ENCODE results near the gene DUOX2.

Gene DUOX2

DNA sequence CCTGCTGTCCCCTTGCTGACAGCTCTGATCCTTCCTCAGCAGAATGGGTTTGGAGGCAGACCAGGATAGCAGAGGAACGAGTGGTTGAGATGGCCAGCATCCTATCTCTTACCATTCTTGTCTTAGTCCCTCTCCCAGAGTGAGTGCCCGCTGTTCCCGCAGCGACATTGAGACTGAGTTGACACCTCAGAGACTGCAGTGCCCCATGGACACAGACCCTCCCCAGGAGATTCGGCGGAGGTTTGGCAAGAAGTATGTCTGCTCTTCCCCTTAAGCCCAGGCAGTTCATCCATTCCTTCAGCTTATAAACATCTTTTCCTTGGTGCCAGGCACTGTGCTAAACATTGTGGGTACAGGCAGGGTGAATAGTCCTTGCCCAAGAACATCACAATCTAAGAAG, 37.0 kb upstream of the DUOX2 start:
- H3K4me3 ChIP-seq (ENCODE audit: low read depth, low read length): no peak overlapping the region
- ChIA-PET POLR2A (no interaction called here), CTCF (interaction anchor here (0.6 to 1.1 kb wide), 2 partner anchors 10 to 404 kb away, joined by 3 to 4 read pairs; no protein-coding TSS in a partner anchor)
- H3K9me3 ChIP-seq (ENCODE audit: control insufficient read depth, insufficient read depth, low read depth, low read length): no peaks in the 10 kb centered on the region
- H3K4me1 ChIP-seq (ENCODE audit: control insufficient read depth, insufficient read depth, low read length): no peaks in the 10 kb centered on the region
- H3K27ac ChIP-seq (ENCODE audit: extremely low read depth, low read depth, low read length): no peak overlapping the region
- no peak for TF ChIP-seq ZSCAN23 (tag by site-specific recombination; IDR thresholded peaks at IDR 0.05)
- no peak for TF ChIP-seq ZNF426 (tag by site-specific recombination; IDR thresholded peaks at IDR 0.05)
- no peak for TF ChIP-seq ZNF449 (tag by site-specific recombination; IDR thresholded peaks at IDR 0.05)
- TF ChIP-seq ZNF24 (tag by site-specific recombination; IDR thresholded peaks at IDR 0.05): no peak
- no peak for TF ChIP-seq GFI1B (tag by site-specific recombination; IDR thresholded peaks at IDR 0.05)
- no peak for TF ChIP-seq BCL11B (tag by site-specific recombination; IDR thresholded peaks at IDR 0.05; ENCODE audit: low read depth)
- no peak for TF ChIP-seq ZBTB7A (tag by site-specific recombination; IDR thresholded peaks at IDR 0.05; ENCODE audit: low read depth)
- TF ChIP-seq ZNF214 (tag by site-specific recombination; IDR thresholded peaks at IDR 0.05; ENCODE audit: borderline replicate concordance): no peak
- TF ChIP-seq GLI4 (tag by site-specific recombination; IDR thresholded peaks at IDR 0.05): no peak
- no peak for TF ChIP-seq ZNF239 (tag by site-specific recombination; IDR thresholded peaks at IDR 0.05)
- no peak for TF ChIP-seq ZNF221 (tag by site-specific recombination; IDR thresholded peaks at IDR 0.05; ENCODE audit: borderline replicate concordance)
- no peak for TF ChIP-seq ZNF292 (tag by site-specific recombination; IDR thresholded peaks at IDR 0.05; ENCODE audit: borderline replicate concordance, low read depth)
- TF ChIP-seq ZFHX2 (tag by site-specific recombination; conservative IDR thresholded peaks at IDR 0.05): no peak
- no peak for TF ChIP-seq ZNF521 (tag by site-specific recombination; IDR thresholded peaks at IDR 0.05)
- no peak for TF ChIP-seq KLF10 (tag by site-specific recombination; IDR thresholded peaks at IDR 0.05)
- no peaks in the 10 kb centered on the region for H3K36me3 ChIP-seq (ENCODE audit: control insufficient read depth in 2 of 2, insufficient read depth in 1 of 2, low read length in 2 of 2)

DNA sequence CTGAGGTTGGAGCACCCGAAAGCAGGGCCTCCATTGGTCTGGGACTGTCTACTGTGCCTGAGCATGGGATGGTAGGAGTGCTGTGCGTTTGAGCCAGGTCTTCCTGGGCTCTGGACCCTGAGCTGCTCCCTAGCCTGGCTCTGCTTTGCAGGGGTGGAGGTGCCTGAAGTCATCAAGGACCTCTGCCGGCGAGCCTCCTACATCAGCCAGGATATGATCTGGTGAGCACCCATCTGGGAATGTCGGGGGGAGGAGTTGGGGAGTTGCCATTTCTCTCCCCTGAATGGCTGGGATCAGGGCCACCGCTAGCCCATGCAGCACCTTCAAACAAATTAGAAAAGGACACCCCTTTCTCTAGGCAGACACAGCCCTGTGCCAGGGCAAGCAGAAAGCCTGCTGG, 36.5 kb upstream of the DUOX2 start:
- Histone ChIP-seq H3K36me3 (ENCODE audit: control insufficient read depth in 2 of 2, insufficient read depth in 1 of 2, low read length in 2 of 2) (no peaks in the 10 kb centered on the region), H3K9me3 (ENCODE audit: control insufficient read depth, insufficient read depth, low read depth, low read length) (no peaks in the 10 kb centered on the region), H3K4me3 (ENCODE audit: low read depth, low read length) (no peak overlapping the region), H3K4me1 (ENCODE audit: control insufficient read depth, insufficient read depth, low read length) (no peaks in the 10 kb centered on the region), H3K27ac (ENCODE audit: extremely low read depth, low read depth, low read length) (no peak overlapping the region)
- ChIA-PET POLR2A (no interaction called here), CTCF (interaction anchor here (0.6 to 1.2 kb wide), 3 partner anchors 10 to 403 kb away, joined by 3 to 4 read pairs (median 4); no protein-coding TSS in a partner anchor)
- TF ChIP-seq, protein P1, sequence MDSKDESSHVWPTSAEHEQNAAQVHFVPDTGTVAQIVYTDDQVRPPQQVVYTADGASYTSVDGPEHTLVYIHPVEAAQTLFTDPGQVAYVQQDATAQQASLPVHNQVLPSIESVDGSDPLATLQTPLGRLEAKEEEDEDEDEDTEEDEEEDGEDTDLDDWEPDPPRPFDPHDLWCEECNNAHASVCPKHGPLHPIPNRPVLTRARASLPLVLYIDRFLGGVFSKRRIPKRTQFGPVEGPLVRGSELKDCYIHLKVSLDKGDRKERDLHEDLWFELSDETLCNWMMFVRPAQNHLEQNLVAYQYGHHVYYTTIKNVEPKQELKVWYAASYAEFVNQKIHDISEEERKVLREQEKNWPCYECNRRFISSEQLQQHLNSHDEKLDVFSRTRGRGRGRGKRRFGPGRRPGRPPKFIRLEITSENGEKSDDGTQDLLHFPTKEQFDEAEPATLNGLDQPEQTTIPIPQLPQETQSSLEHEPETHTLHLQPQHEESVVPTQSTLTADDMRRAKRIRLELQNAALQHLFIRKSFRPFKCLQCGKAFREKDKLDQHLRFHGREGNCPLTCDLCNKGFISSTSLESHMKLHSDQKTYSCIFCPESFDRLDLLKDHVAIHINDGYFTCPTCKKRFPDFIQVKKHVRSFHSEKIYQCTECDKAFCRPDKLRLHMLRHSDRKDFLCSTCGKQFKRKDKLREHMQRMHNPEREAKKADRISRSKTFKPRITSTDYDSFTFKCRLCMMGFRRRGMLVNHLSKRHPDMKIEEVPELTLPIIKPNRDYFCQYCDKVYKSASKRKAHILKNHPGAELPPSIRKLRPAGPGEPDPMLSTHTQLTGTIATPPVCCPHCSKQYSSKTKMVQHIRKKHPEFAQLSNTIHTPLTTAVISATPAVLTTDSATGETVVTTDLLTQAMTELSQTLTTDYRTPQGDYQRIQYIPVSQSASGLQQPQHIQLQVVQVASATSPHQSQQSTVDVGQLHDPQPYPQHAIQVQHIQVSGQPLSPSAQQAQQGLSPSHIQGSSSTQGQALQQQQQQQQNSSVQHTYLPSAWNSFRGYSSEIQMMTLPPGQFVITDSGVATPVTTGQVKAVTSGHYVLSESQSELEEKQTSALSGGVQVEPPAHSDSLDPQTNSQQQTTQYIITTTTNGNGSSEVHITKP (tag by site-specific recombination; IDR thresholded peaks at IDR 0.05): no peak
- TF ChIP-seq, protein P2, sequence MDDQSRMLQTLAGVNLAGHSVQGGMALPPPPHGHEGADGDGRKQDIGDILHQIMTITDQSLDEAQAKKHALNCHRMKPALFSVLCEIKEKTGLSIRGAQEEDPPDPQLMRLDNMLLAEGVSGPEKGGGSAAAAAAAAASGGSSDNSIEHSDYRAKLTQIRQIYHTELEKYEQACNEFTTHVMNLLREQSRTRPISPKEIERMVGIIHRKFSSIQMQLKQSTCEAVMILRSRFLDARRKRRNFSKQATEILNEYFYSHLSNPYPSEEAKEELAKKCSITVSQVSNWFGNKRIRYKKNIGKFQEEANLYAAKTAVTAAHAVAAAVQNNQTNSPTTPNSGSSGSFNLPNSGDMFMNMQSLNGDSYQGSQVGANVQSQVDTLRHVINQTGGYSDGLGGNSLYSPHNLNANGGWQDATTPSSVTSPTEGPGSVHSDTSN (CRISPR knock-in tag; IDR thresholded peaks at IDR 0.05): no peak
- TF ChIP-seq AEBP2 (tag by site-specific recombination; IDR thresholded peaks at IDR 0.05; ENCODE audit: borderline replicate concordance): no peak
- TF ChIP-seq ZNF645 (tag by site-specific recombination; IDR thresholded peaks at IDR 0.05): no peak
- TF ChIP-seq SCRT1 (tag by site-specific recombination; IDR thresholded peaks at IDR 0.05; ENCODE audit: borderline replicate concordance): no peak
- TF ChIP-seq RBAK (tag by site-specific recombination; IDR thresholded peaks at IDR 0.05): no peak
- TF ChIP-seq ZNF394 (tag by site-specific recombination; IDR thresholded peaks at IDR 0.05; ENCODE audit: borderline replicate concordance): no peak
- no peak for TF ChIP-seq ZNF132 (tag by site-specific recombination; IDR thresholded peaks at IDR 0.05; ENCODE audit: borderline replicate concordance)
- TF ChIP-seq BCL11A (tag by site-specific recombination; IDR thresholded peaks at IDR 0.05; ENCODE audit: low read depth): no peak
- no peak for TF ChIP-seq KLF7 (tag by site-specific recombination; IDR thresholded peaks at IDR 0.05; ENCODE audit: borderline replicate concordance)

Measured in HEK293 (cell line).